T47D (cell line): ENCODE measurements around the gene SMAD6.

ENCODE experiments used
- DNase-seq, 2 experiments: peaks; one replicate each; pipeline versions ENCODE4 v3.0.0 to v3.0.0-alpha.2; 2011 to 2012; ENCODE audit warnings: low read depth in 1 of 2, low spot score in 1 of 2
- JUND ChIP-seq: IDR thresholded peaks from 2 replicates; pipeline ENCODE4 v1.6.1; 2012; ENCODE audit warnings: low read depth
- in situ Hi-C: cut with HindIII; loops from 2 replicates; pipeline ENCODE4 v1.10.0; 2016; ENCODE audit warnings: low sequenced_read_pairs, low pct_unique_long_range_greater_than_20kb

SMAD6 gene

GRCh38 chr15:66661432-66662096 is 40.5 kb upstream of the SMAD6 start:
- in situ Hi-C loops: no loop called here
- TF ChIP-seq JUND: no peak
- no peak for DNase-seq

GRCh38 chr15:66662522-66662921 is 39.5 kb upstream of the SMAD6 start:
- no peak for TF ChIP-seq JUND
- DNase-seq: no peak
- in situ Hi-C loops: no loop called here

DNA sequence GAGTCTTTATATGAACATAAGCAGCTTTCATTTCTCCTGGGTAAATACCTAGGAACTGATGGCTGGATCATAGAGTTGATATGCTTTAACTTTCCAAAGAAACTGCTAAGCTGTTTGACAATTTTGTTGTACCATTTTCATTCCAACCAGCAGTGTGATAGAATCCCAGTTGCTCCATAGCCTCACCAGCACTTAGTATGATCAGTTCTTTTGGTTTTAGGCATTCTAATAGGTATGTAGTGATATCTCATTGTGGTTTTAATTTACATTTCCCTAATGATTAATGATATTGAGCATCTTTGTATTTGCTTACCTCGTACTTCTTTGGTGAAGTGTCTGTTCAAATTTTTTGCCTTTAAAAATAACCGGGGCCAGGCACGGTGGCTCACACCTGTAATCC is 38.4 kb upstream of the SMAD6 start:
- no peak for TF ChIP-seq JUND
- no peak for DNase-seq
- in situ Hi-C loops: no loop called here

DNA sequence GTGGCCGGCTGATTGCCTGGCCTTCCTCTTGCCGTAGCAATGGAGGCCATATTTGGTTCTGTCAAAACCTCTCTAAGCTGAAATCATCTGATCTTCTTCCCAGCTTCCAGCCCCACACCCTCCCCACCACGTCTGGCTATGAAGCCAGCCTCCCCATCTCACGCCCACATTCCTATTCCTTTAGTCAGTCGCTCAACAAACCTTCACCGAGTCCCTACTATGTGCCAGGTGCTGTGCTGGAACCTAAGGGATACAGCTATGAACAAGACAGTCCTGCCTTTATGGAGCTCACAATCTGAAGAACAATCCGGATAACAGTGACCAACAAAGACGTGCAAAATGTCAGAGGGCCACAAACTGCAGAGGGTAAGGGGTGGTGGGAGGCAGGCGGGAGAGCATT is 31.9 kb upstream of the SMAD6 start:
- in situ Hi-C loops: no loop called here
- no peak for DNase-seq
- TF ChIP-seq JUND: no peak

- in situ Hi-C loops: no loop called here
- peak; percentile 74 to 95 for DNase-seq
Measured at GRCh38 chr15:66670762-66671580, 31.1 kb upstream of the SMAD6 start.

GRCh38 chr15:66672867-66673266 is 29.2 kb upstream of the SMAD6 start:
- no peak for TF ChIP-seq JUND
- in situ Hi-C loops: no loop called here
- no peak for DNase-seq

More at GRCh38 chr15:66670762-66671580, 31.1 kb upstream of the SMAD6 start:
- no peak for TF ChIP-seq JUND

DNA sequence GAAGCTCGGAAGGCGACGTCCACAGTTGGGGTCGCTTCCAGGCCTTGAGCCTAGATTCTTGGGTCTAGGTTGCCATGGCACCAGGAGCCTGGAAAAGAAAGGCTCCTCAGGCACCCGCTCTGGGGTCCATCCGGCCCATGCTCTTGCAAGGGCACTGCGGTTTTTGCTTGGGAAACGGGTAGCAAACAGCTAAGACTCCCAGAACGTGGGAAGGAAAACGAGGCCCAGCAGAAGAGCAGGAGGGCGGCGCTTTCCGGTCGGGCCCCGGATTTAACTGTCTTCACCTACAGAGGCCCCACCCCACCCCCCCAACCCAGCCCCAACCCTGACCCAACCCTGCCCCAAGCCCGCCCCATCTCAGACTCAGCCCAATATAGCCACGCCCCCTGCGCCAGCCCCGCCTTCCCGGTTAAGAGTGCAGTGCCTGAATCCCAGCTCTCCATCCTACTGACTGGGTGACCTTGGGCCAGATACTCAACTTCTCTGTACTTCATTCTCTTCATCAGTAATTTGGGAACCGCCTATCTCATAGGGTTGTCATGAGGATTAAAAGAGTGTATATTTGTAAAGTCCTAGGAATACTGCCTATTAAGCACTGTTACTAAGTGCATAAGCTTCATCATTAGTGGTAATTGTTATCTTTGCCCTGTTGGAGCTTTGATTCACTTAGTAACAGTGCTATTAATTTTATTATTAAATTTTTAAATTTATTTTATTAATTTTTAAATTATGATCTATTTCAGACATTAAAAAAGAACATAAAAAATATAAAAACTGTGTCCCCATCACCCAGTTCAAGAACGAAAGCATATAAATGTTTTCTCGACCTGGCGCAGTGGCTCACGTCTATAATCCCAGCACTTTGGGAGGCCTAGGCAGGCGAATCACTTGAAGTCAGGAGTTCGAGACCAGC is 28.4 kb upstream of the SMAD6 start:
- DNase-seq: peak; percentile 44 to 91
- in situ Hi-C loops: no loop called here

GRCh38 chr15:66674756-66675155 is 27.3 kb upstream of the SMAD6 start:
- no peak for TF ChIP-seq JUND
- DNase-seq: no peak
- in situ Hi-C loops: no loop called here

More for the DNA sequence above, 28.4 kb upstream of the SMAD6 start:
- TF ChIP-seq JUND: no peak

- in situ Hi-C loops: no loop called here
- no peak for TF ChIP-seq JUND
- no peak for DNase-seq
Measured at GRCh38 chr15:66675446-66675845, 26.6 kb upstream of the SMAD6 start.

- in situ Hi-C loops: no loop called here
- TF ChIP-seq JUND: no peak
- no peak for DNase-seq
Measured at GRCh38 chr15:66677336-66677735, 24.7 kb upstream of the SMAD6 start.

DNA sequence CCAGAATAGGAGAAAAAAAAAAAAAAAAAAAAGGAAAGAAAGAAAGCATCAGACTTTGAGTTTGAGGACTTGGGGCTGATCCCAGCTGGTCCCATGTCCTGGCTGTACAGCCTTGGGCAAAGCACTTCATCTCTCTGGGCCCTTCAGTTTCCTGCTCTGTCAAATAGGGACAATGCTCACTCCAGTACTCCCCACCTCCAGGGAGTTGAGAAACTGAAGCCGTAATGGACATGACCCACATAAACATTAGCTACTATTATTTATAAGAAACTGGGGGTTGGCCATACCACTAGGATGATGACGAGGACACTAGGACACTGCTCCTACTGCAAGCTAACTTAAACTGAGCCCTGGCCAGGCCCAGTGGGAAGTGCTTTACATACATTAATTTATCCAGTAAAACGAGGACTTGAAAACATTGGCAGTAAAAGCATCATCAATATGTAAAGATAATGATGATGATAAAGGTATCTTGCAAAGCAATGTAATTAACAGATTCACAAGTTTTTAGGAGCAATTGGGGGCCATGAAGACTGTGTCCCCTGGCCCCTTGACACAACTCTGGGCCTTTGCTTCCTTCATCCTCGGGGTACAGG is 22.9 kb upstream of the SMAD6 start:
- TF ChIP-seq JUND: no peak
- in situ Hi-C loops: no loop called here
- no peak for DNase-seq

- TF ChIP-seq JUND: no peak
- no peak for DNase-seq
- in situ Hi-C loops: no loop called here
Measured at GRCh38 chr15:66679657-66680108, 22.4 kb upstream of the SMAD6 start.
